ENCODE measurements around the gene FCER1G.

Gene FCER1G

DNA sequence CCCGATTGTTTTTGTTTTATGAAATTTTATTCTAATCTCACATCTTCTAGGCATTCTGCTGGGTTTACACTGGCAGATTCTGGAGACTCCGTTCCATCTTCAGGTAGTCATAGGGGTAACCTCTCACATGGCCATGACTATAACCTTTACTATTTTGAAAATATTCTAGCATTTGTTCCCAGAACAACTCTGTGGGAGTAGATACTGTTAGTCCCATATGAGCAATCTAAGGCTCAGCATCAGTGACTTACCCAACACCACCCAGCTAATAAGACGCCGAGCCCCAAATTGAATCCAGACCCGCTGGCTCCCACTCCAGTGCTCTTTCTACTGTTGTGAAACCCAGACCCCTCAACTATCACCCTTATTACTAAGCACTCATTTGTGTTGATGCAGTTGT is 26.1 kb upstream of the FCER1G start:
- no peak for DNase-seq

DNA sequence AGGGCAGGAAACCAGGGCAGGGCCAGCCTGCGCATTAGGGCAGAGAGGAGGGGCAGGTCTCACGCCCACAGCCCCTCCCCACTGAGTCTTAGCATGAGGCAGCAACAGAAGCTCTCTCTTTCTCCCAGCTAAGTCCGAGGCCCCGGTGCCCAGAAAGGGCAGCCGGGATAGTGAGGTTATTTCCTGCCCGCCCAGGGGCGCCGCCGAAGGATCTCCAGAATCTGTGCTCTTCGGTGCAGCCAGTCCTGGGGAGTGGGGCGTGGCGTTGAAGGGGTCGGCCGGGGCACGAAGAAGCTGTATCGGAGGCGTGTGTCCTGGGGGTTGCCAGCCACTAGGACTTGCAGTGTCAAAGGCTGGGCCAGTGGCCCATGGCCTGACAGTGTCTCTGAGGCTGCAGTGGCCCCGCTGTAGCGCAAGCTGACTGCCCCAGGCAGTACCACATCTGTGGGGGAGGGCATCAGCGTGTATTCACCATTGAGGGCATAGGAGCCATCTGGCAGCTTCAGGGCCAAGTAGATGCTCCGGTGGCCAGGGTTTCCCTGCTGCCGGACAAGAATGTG is 24.1 kb upstream of the FCER1G start:
- DNase-seq: no peak

DNA sequence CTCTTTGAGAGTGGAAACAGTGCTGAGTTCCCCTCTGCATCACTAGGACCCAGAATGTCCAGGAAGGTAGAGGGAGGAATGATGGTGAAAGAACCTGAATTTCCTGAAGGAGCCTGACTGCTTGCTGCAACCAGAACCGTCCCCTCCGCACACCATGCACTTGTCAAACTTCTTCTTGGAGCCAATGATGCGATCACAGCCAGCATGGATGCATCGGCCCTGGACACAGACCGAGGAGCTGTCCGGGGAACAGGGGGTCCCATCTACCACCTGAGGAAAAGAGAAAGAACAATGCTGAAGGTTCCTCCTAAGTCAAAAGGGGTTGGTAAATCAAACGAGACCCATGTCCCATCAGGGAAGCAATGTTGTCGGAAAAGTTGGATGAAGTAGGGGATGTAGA is 23.1 kb upstream of the FCER1G start:
- no peak for DNase-seq

DNA sequence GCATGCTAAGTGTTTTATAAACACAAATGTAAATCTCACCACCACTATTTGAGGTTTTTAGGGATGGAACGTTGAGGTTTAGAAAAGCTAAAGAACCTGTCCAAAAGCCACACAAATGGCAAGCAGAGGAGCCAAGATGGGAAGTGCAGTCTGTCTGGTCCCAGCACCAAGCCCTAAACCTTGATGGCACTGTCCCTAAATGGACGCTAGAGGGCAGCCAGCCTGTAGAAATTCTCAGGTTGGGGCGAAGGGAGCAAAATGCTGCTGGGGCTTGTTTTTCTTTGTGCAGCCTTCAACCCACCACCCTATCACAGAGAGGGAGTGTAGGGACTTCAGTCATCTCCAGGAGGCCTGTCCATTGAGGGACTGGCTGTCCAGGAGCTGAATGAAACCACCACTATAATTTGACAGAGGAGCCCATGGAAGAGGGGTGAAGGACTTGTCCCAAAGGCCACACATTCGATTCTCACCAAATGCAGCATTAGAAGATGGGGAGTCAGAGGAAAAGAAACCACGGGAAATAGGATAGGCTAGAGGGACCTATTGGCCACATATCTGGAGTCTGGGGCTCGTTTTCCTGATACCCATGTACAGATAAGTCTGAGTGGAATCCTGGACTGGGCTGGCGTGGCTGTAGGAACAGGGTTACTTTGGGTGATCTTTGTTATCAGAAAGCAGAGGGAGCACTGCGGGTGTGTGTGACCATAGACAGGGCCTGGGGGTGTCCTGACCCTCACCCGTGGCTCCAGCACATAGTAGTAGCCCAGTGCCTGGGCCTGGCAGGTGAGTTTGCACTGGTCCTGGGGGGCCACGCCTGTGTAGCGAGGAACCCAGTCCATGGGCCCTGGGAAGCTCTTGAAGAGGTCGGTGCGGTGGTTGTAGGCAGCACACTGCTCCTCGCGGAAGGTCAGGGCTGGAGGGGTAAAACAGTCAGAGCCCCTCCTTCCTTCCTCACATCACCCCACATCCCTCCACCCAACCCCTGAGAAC is 22.3 kb upstream of the FCER1G start:
- peak; percentile 22 to 77 for DNase-seq

DNA sequence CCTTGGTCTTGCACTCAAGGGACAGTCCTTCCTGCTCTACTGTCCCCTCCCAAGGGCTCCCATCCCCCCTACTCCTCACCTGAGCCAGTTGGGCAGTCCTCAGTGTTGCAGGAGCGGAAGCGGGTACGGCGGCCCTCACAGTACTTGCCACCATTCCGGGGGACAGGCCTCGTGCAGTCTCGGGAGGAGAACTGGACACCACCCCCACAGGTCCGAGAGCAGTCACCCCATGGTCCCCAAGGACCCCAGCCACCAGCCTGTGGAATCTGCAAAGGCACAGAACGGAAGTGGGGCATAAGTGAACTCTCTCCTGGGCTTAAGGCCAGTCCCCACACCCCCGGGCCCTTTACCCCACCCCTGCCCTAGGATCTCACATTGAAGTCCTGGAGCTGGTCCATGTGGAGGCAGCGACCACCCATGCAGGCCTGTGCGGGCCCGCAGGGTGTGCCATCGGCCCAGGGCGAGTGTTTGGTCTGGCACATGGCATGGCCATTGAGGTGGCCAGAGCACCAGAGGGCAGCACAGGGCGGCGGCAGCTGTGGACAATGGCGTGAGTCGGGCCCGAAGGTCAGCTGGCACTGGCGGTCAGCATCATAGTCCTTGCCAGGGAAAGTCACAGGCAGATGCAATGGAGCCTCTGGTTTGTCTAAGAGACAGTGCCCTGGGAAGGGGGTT is 21.4 kb upstream of the FCER1G start:
- no peak for DNase-seq

DNA sequence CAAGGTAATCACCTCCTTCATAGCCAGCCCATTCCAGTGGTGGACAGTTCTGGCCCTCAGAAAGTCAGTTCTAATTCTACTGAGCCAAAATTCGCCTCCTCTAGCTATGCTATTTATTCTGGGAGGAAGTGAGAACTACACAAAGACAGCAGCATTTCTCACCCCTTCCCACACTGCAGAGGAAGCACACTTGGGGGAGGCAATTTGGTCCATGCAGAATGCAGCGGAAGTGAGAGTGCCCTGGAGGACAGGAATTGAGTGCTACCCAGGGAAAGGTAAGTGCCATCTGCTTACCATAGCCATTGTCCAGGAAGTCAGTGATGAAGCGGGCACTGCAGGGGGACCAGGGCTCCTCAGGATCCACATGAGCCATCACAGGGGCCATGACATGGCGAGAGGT is 19.9 kb upstream of the FCER1G start:
- DNase-seq: peak in 1 of 2 donors; percentile 10

DNA sequence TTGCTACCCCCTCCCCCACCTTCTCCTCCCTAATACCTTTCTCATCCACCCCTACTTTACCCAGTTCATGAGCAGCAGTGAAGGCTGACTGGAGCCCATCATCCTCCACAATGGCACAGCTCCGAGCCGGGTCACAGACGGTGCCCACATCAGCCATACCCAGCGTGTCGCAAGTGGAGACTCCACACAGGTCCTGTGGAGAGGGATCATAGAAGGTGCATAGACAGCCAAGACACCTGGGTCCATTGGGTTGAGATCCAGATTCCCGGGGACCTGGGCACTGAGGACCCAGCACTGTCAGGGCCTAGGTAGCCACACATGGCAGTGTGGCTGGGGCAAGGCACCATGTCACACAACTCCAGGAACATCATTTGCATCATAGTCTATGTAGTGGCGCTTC is 19.0 kb upstream of the FCER1G start:
- DNase-seq: no peak

DNA sequence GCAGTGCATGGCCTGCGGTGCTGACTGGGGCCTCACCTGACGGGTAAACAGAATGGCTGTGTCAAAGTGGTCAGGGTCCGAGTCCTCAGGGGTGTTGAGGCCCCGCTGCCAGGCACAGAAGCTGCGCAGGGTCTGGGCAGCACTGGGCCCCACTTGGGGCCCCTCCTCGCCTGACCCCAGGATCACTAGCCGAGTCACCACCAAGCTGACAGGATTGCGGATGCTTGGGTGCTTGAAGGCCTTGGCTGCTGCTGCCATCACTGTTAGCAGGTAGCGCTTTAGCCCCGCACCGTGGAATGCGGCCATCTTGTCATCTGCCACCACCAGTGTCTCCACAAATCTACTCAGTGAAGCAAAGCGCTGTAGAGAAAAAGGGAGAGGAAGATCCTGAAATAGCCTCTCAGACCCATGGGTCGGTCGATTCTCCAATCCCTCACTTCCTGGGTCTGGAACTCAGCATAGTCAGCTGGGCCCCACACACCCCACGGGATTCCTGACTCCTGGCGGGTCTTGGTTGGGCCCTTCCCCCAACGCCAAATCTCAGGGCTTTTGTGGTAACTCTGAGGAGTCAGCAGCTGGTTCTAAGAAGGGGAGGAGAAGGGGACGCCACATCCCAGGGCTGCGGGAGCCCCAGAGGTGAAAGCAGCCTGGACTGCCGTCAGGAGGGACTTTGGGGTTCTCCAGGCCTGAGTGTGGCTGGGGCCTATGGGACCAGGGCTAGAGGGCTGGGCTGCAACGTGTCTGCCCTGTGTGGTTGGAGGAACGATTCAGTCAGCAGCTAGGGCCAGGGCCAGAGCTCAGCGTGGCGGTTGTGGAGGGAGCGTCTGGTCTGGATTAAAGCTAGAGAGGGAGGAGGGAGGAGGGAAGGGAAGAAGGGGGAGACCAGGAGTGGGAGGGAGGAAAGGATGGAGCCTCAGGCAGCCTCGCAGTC is 18.3 kb upstream of the FCER1G start:
- no peak for DNase-seq

DNA sequence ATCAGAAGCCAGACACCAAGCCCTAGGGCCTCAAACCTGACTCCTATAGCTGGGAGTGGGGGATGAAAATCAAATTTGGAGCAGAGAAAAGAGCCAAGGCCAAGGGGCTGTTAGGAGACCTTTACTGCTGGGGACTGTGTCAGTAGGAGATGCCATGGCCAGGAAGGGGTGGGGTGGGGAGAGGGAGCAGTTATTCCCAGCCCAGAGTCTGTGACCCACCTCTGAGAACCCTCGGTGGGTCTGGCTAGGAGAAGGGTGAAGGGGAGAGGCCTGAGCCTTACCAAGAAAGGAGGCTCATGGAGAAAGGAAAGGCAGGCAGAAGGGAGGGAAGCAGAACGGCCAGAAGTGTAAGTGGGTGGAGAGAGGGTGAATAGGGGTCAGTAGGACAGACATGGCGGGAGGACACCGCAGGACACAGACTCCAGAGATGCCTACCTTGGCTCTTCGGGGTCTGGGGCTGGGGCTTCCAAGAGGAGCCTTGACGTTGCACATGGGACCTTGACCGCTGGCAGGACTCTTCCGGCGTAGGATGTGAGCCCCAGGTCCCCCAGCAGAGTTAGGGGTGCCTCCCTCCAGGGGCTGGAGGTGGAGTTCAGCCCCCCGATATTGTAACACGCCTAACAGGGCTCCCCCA is 17.4 kb upstream of the FCER1G start:
- DNase-seq: no peak

DNA sequence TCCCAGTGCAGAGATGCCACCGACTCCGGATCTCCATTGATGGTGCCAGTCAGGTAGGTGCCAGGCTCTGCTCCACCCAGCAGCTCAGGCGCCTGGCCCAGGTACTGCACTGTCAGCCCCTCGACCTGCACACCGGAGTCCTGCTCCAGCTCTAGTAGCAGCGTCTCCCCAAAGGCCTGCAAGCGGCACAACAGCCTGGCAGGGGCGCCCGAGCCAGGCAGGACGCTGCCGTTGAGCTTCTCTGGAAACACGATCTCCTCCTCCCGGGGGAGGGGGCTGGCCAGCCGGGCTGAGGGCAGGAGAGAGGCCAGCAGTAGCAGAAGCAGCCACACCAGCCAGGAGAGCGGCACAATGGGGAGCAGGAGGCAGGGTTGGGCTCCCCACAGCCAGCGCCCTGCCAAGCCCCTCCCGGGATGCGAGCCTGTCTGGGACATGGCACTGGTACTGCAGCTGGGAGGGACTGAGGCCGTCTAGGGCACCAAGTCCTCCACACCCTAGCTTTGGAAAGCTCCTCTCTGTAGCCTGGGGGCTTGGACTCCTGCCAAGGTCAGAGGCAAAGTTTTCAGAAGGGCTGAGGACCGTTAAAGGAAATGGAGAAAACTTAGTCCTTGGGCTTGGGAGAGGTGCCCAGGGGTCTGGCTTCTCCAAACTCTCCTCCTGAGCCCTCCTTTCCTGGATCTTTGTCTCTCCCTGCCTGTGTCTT is 16.8 kb upstream of the FCER1G start:
- no peak for DNase-seq

DNA sequence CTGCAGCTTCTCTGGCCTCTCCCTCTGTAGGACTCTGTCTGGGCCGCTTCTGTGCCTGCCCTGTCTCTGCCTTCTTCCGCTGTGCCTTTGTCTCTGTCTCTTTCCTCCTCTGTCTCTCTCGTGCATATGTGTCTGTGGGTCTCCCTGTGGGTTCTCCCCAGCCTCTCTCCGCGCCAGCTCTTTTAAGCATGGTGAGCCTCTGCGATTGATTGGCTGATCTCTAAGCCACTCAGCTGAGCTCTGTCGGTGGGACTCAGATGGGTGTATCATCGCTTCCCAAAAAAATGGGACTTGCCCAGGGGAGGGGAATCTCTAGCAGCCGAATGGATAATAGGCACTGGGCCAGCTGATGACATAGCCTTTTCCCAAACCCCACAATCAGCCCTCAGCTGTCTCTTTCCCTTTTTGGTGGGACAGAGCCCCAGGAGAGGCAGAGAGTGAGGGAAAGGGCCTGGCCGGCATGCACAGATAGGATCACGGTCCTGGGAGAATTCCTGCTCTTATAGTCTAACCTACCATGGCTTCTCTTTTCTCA is 16.1 kb upstream of the FCER1G start, which contains the start of gene ADAMTS4:
ADAMTS4 (minus strand) TSS at position 158 of the 535 bp plus-strand sequence. CDS start 427 bp downstream, outside the sequence.
- no peak for DNase-seq

DNA sequence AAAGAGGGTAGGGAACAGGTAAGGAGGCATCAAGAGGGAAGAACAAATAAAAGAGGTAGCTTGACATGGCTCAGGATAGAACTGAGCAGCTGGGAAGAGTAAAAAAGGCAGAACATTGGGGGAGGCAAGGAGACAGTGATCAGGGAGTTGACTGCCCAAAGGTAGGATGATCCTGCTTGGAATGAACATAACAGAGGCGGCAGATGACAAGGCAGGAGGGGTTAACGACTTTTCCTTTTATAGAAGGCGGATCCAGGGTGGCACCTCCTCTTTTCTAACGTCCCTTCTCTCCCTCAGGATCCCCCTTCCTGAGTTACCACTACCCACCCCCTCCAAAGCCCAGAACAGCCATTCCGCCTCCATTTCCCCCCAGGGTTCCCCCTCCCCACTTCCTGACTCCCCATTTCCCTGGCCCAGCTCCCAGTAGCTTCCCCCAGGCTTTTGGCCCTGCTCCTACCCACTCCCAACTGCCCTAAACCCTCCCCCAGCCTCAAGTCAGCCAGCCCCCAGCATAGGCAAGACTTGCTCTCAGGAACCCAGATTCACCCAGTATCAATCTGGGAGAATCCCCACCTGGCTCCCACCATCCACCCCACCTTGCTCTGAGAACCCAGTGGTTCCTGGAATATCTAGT is 15.5 kb upstream of the FCER1G start:
- no peak for DNase-seq

DNA sequence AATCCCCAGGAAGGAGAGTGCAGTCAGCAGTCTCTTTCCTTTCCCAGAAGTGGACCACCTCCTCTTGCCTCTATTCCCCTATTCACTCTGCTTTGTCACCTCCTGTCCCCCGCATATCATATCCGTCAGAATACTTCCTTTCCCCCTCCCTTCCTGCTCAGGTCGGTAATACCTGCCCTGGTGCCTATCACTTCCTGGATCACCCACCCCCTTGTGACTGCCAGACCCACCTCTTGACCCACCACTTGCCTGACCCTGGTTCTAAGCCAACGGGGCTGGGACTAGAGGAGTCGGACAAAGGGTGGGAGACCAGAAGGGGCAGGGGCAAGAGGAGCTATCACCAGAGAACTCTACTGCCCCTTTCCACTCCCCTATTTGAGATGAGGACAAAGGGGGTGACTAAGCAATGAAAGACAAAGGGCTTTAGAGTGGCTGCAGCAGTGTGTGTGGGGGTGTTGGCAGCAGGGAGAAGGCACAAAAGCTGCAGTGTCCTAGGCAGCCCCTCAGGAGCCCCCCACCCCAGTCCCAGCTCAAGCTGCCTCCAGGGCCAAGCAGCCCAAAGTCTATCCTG is 14.6 kb upstream of the FCER1G start:
- no peak for DNase-seq

DNA sequence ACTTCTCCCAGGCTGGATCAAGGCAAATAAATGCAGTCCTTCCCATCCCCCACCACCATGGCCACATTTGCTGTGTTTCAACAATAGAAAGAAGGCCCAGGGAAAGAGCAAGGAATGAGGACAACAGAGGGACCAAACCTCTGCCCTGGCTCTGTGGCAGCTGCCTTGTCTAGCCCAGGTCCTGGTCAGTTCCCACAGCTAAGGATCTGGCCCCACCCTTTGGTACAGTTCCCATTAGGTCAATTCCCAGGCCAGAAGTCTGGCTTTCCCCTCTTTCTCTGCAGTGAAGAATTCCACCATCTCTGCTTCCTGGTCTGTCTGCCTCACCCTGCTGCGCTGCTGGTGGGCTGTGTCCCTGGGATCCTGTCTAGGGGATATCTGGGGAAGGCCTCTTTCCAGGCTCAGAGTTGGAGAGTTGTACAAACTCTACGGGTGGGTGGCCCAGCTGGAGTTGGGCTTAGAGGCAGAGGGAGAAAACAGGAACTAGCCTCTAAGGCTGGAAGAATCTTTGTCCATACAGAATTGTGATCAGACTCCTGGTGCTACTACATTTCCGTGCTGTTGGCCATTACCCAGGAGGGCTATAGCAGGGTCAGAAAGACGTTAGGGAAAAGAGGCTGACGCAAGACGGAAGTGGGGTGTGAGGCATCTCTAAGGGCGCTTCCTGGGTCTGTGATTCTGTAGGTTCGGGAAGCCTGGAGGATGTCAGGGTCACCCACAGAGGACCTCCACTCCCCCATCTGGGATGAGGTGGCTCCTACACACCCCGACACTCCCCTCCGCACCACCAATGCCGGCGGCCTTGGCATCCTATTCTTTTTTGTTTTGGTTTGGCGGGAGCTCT is 13.9 kb upstream of the FCER1G start:
- peak in 1 of 2 donors; percentile 43 for DNase-seq

DNA sequence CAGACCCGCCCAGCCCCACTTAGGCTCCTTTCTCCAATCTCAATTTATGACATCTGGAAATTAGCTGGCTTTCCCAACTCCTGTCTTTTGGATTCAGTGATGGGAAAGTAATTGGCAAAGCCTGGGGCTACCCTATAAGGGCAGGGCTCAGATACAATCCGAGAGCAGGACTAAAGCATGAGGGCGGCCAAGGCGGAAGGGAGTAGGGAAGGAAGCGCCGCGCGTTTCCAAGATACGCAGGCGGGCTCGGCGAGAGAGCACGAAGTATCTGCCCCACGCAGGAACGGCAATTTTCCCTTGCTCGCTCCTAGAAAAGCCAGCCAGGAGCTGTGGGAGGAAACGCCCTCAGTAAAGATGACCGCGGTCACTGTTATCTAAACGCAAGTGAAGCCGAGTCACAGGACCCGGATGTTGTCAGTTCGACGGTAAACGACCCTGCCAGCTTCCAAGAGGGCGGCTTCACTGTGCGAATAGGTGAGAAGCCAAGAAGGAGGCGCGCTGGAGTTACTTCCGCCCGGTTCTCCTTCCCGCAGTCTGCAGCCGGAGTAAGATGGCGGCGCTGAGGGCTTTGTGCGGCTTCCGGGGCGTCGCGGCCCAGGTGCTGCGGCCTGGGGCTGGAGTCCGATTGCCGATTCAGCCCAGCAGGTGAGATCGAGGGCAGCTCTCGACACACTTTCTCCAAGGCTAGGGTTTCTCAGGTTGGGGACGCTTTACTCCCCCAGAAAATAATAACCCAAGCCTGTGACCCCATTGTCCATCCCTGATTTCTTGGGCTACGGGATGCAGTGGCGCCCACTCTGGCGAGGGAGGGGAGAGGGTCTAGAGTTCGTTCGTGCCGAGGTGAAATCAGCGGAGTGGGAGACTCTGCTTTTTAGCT is 13.0 kb upstream of the FCER1G start, which contains the start of gene NDUFS2:
NDUFS2 (plus strand) TSS at position 532 of the 877 bp plus-strand sequence; CDS start at position 551, 19 bp downstream.
- peak; percentile 77 to 94 for DNase-seq

DNA sequence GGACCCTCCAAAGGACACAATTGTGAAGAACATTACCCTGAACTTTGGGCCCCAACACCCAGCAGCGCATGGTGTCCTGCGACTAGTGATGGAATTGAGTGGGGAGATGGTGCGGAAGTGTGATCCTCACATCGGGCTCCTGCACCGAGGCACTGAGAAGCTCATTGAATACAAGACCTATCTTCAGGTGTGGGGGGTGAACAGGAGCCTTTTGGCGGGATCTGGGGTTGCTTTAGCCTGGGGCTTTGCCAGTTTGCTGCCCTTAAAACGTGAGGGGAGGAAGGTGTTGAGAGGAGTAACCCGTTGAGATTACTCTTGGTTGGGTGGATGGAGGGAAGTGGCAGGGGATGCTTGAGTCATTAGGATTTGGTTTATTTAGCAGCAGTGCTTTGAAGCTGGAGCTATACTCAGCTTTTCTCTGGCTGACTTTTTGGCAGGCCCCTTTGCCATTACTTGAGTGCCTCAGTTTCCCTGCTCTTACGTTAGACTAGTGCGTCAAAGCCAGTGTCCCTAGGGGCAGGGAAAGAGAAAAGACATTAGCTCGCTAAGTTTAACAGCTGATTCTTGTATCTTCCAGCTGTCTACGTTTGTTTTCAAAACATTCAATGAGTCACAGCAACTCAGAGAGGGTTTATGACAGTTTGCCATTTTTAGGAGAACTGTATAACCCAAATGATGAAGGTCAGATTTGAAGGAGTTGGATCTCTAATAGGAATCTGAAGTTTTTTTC is 8.5 kb upstream of the FCER1G start:
- DNase-seq: no peak

DNA sequence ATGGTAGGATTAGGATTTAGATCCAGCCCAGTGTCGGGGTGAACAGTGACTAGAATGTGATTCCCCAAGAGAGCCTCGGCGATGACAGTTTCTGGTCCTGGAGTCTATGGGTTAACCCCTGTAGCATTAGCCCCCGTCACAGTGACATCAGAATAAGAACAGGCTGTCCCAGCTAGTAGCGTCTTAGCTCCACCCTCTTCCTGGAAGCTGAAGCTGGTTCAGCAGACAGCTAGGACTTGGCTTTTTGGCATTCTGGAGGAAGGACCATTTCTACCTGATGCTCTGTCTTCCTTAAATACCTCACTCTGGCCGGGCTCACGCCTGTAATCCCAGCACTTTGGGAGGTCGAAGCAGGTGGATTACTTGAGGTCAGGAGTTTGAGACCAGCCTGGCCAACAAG is 7.9 kb upstream of the FCER1G start:
- no peak for DNase-seq

All from bone marrow (tissue), 2 donors.